Activated CD4-positive, alpha-beta memory T cell treated with anti-CD3 and anti-CD28 coated beads for 36 hours (primary cell): ENCODE results near the gene UQCC3. TPM values are rescaled to one million over a fixed set of nuclear protein-coding genes. Genes with fewer than 3 reads are reported as not detected.
"Not testable (repeated sequence)": the region's sequence is repeated elsewhere in the genome, so short reads cannot be mapped to it uniquely, and the experiment has no call there.

Experiments used
- CTCF ChIA-PET: fragments of 350-600 bp; sonication (Branson Sonifier 250); formaldehyde crosslinking; loops from one replicate; lab custom pipeline; 2021; ENCODE audit warnings: antibody characterized with exemption, inconsistent platforms; lab: Charles Lee
- POLR2A ChIA-PET: fragments of 350-600 bp; sonication (Branson Sonifier 250); formaldehyde crosslinking; loops from one replicate; lab custom pipeline; 2021; ENCODE audit warnings: antibody characterized with exemption; lab: Charles Lee
- DNase-seq: peaks from one replicate; pipeline ENCODE4 v3.0.0-alpha.2; 2020
- H3K27ac Mint-ChIP-seq: one replicate; pipeline ENCODE4 v1.8.0; 2021; ENCODE audit warnings: mixed read lengths
- H3K27me3 Mint-ChIP-seq: one replicate; pipeline ENCODE4 v1.8.0; 2021; ENCODE audit warnings: mixed read lengths
- H3K36me3 Mint-ChIP-seq: one replicate; pipeline ENCODE4 v1.8.0; 2021; ENCODE audit warnings: mixed read lengths
- H3K4me1 Mint-ChIP-seq: one replicate; pipeline ENCODE4 v1.8.0; 2021; ENCODE audit warnings: low read depth, mixed read lengths
- H3K4me3 Mint-ChIP-seq: one replicate; pipeline ENCODE4 v1.8.0; 2021; ENCODE audit warnings: mild to moderate bottlenecking, mixed read lengths
- H3K9me3 Mint-ChIP-seq: one replicate; pipeline ENCODE4 v1.8.0; 2021; ENCODE audit warnings: mixed read lengths
- intact Hi-C: fragments of 100-400 bp; cut with micrococcal nuclease; formaldehyde crosslinking; loops from one replicate; pipeline ENCODE4 v1.15.1; 2023
- total RNA-seq, 2 experiments: library from RNA; stranded (reverse); gene quantifications; one replicate each; pipeline ENCODE4 v1.2.3, GENCODE V29; 2021

UQCC3 gene
- total RNA-seq, 2 experiments from 2014 or later, result 6.0 to 6.2 TPM

- intact Hi-C loops, result loop anchor here (10.0 kb wide), 1 partner anchor 254 kb away; no protein-coding TSS in a partner anchor
- Mint-ChIP-seq H3K27ac (peak overlapping the region; percentile 90), H3K9me3 (no peaks in the 10 kb centered on the region), H3K36me3 (peaks cover 18% of the 10 kb centered on the region), H3K4me3 (peak overlapping the region; percentile 86), H3K27me3 (no peaks in the 10 kb centered on the region), H3K4me1 (peaks cover 36% of the 10 kb centered on the region)
- DNase-seq, result no peak
- ChIA-PET POLR2A (interaction anchor here (0.6 to 1.4 kb wide), 2 partner anchors 13 to 182 kb away, joined by 3 to 14 read pairs; partner anchors contain the start of genes C11orf98 and CSKMT), CTCF (interaction anchor here (1.0 to 2.9 kb wide), 3 partner anchors 16 to 254 kb away, joined by 3 to 14 read pairs (median 5); partner anchors contain the start of gene TUT1)
Measured at GRCh38 chr11:62678433-62678769, 6.9 kb downstream of the UQCC3 start.

- no peaks in the 10 kb centered on the region for H3K9me3 Mint-ChIP-seq
- CTCF ChIA-PET, result interaction anchor here (1.0 to 3.4 kb wide), 6 partner anchors 14 to 255 kb away, joined by 3 to 32 read pairs (median 14); partner anchors contain the start of genes C11orf98, CSKMT, TMEM179B and TUT1
- intact Hi-C loops, result loop anchor here (1.0 to 10.0 kb wide), 2 partner anchors 8 to 254 kb away; partner anchors contain the start of gene UQCC3
- peak within 1 kb of the TSS; percentile 86 for H3K4me3 Mint-ChIP-seq
- POLR2A ChIA-PET, result interaction anchor here (0.6 to 1.4 kb wide), 2 partner anchors 14 to 181 kb away, joined by 3 to 14 read pairs; partner anchors contain the start of genes C11orf98 and CSKMT
- H3K27ac Mint-ChIP-seq, result peak within 1 kb of the TSS; percentile 90
- H3K27me3 Mint-ChIP-seq, result no peaks in the 10 kb centered on the region
- DNase-seq, result peak; percentile 94
- peaks cover 35% of the 10 kb centered on the region for H3K4me1 Mint-ChIP-seq
- peaks cover 18% of the 10 kb centered on the region for H3K36me3 Mint-ChIP-seq
Measured at GRCh38 chr11:62678770-62679696, 7.6 kb downstream of the UQCC3 start, which contains the start of gene UBXN1. Gene UBXN1, minus strand, starts transcription at chr11:62679073. Its CDS starts 150 bp downstream, at chr11:62678923.

- no peaks in the 10 kb centered on the region for H3K9me3 Mint-ChIP-seq
- intact Hi-C loops, result loop anchor here (1.0 kb wide), 1 partner anchor 88 kb away; no protein-coding TSS in a partner anchor
- H3K36me3 Mint-ChIP-seq, result peaks cover 14% of the 10 kb centered on the region
- no peaks in the 10 kb centered on the region for H3K27me3 Mint-ChIP-seq
- peak; percentile 57 for DNase-seq
- H3K4me3 Mint-ChIP-seq, result no peak overlapping the region
- peak overlapping the region; percentile 60 for H3K27ac Mint-ChIP-seq
- CTCF ChIA-PET, result interaction anchor here (0.7 to 3.4 kb wide), 16 partner anchors 9 to 710 kb away, joined by 3 to 32 read pairs (median 4); partner anchors contain the start of genes C11orf98, CSKMT, LRRN4CL and POLR2G
- POLR2A ChIA-PET, result interaction anchor here (0.6 to 2.2 kb wide), 8 partner anchors 9 to 196 kb away, joined by 3 to 11 read pairs (median 4); partner anchors contain the start of genes HNRNPUL2, INTS5, LBHD1 and TTC9C
- peaks cover 31% of the 10 kb centered on the region for H3K4me1 Mint-ChIP-seq
Measured at GRCh38 chr11:62680825-62681240, 9.4 kb downstream of the UQCC3 start.

- no peak for DNase-seq
- Mint-ChIP-seq H3K4me3 (no peak overlapping the region), H3K27ac (no peak overlapping the region), H3K9me3 (no peaks in the 10 kb centered on the region), H3K36me3 (peaks cover 4% of the 10 kb centered on the region), H3K27me3 (peaks cover 3% of the 10 kb centered on the region), H3K4me1 (peaks cover 19% of the 10 kb centered on the region)
- ChIA-PET POLR2A (no interaction called here), CTCF (interaction anchor here (3.2 kb wide), 1 partner anchor 12 kb away, joined by 32 read pairs; no protein-coding TSS in a partner anchor)
- intact Hi-C loops, result no loop called here
Measured at GRCh38 chr11:62682518-62682917, 11.0 kb downstream of the UQCC3 start.

- ChIA-PET CTCF (no interaction called here), POLR2A (no interaction called here)
- Mint-ChIP-seq H3K27ac (no peak overlapping the region), H3K36me3 (peaks cover 15% of the 10 kb centered on the region), H3K9me3 (no peaks in the 10 kb centered on the region), H3K4me3 (no peak overlapping the region), H3K4me1 (no peaks in the 10 kb centered on the region), H3K27me3 (peaks cover 8% of the 10 kb centered on the region)
- intact Hi-C loops, result no loop called here
- no peak for DNase-seq
Measured at GRCh38 chr11:62687508-62688396, 16.3 kb downstream of the UQCC3 start.

- Mint-ChIP-seq H3K9me3 (no peaks in the 10 kb centered on the region), H3K4me3 (no peak overlapping the region), H3K27me3 (peaks cover 8% of the 10 kb centered on the region), H3K4me1 (no peaks in the 10 kb centered on the region), H3K36me3 (peaks cover 18% of the 10 kb centered on the region), H3K27ac (no peak overlapping the region)
- ChIA-PET CTCF (no interaction called here), POLR2A (no interaction called here)
- intact Hi-C loops, result no loop called here
- no peak for DNase-seq
Measured at GRCh38 chr11:62688491-62688890, 17.0 kb downstream of the UQCC3 start.

- intact Hi-C loops, result loop anchor here (5.0 kb wide), 1 partner anchor 77 kb away; the partner anchor contains the start of genes EML3 and ROM1
- Mint-ChIP-seq H3K27me3 (peaks cover 8% of the 10 kb centered on the region), H3K36me3 (peaks cover 21% of the 10 kb centered on the region), H3K27ac (no peak within 1 kb of the TSS), H3K9me3 (no peaks in the 10 kb centered on the region), H3K4me1 (peaks cover under 1% of the 10 kb centered on the region), H3K4me3 (no peak within 1 kb of the TSS)
- ChIA-PET POLR2A (interaction anchor here (0.6 to 1.2 kb wide), 3 partner anchors 16 to 97 kb away, joined by 3 to 4 read pairs (median 3); no protein-coding TSS in a partner anchor), CTCF (interaction anchor here (1.0 to 1.7 kb wide), 4 partner anchors 9 to 265 kb away, joined by 3 to 5 read pairs (median 4); partner anchors contain the start of gene ZBTB3)
- DNase-seq, result no peak
Measured at GRCh38 chr11:62689421-62690183, 18.1 kb downstream of the UQCC3 start, which contains the start of gene LRRN4CL. Gene LRRN4CL, minus strand, starts transcription at chr11:62689530. Its CDS starts 1,022 bp downstream, at chr11:62688508.

GRCh38 chr11:62693624-62694023, 22.2 kb downstream of the UQCC3 start:
- H3K27ac Mint-ChIP-seq, H3K4me1 Mint-ChIP-seq, H3K27me3 Mint-ChIP-seq, H3K4me3 Mint-ChIP-seq, H3K9me3 Mint-ChIP-seq, DNase-seq: not testable (repeated sequence)
- POLR2A ChIA-PET, result interaction anchor here (1.1 kb wide), 2 partner anchors 16 to 22 kb away, joined by 3 read pairs; partner anchors contain the start of genes LBHD1 and UQCC3
- CTCF ChIA-PET, result interaction anchor here (0.7 to 2.7 kb wide), 27 partner anchors 9 to 299 kb away, joined by 3 to 32 read pairs (median 5); partner anchors contain the start of genes C11orf98, CSKMT, EEF1G and HNRNPUL2
- intact Hi-C loops, result loop anchor here (1.0 to 5.0 kb wide), 3 partner anchors 81 to 313 kb away; partner anchors contain the start of genes EML3 and ROM1
- peaks cover 22% of the 10 kb centered on the region for H3K36me3 Mint-ChIP-seq

- ChIA-PET CTCF (interaction anchor here (0.5 to 2.7 kb wide), 40 partner anchors 8 to 313 kb away, joined by 3 to 32 read pairs (median 4); partner anchors contain the start of genes C11orf98, CSKMT, EEF1G and HNRNPUL2), POLR2A (interaction anchor here (1.5 kb wide), 1 partner anchor 103 kb away, joined by 4 read pairs; the partner anchor contains the start of gene TUT1)
- H3K27ac Mint-ChIP-seq, result no peak overlapping the region
- H3K27me3 Mint-ChIP-seq, result no peaks in the 10 kb centered on the region
- DNase-seq, result peak; percentile 81
- H3K4me1 Mint-ChIP-seq, result peaks cover 5% of the 10 kb centered on the region
- peaks cover 20% of the 10 kb centered on the region for H3K36me3 Mint-ChIP-seq
- H3K4me3 Mint-ChIP-seq, result no peak overlapping the region
- no peaks in the 10 kb centered on the region for H3K9me3 Mint-ChIP-seq
- intact Hi-C loops, result loop anchor here (1.0 to 5.0 kb wide), 3 partner anchors 82 to 314 kb away; partner anchors contain the start of genes EML3 and ROM1
Measured at GRCh38 chr11:62694455-62695167, 23.1 kb downstream of the UQCC3 start.
